Fibroblast of the aortic adventitia (primary cell): ENCODE results near the gene ASPRV1. TPM values are rescaled to one million over a fixed set of nuclear protein-coding genes. Genes with fewer than 3 reads are reported as not detected.
A peak's percentile ranks its signal among the peaks of the same experiment; 100 is the strongest.

ENCODE experiments used
- DNase-seq: peaks from one replicate; pipeline ENCODE4 v3.0.0-alpha.2; 2010; ENCODE audit warnings: low read depth
- H3K4me3 ChIP-seq: 2 replicates; pipeline ENCODE4 v1.5.1; 2011; ENCODE audit warnings: low read depth, mild to moderate bottlenecking, control low read depth, low read length, moderate library complexity
- CTCF ChIP-seq: IDR thresholded peaks from 2 replicates; pipeline ENCODE4 v1.5.1; 2011; ENCODE audit warnings: mild to moderate bottlenecking, low read length, control low read depth, inconsistent platforms; ENCODE audit not compliant: insufficient read depth
- total RNA-seq: library from RNA; depleted of rRNA; stranded (reverse); fragments of >200 nt; gene quantifications from 2 replicates; pipeline ENCODE4 v1.2.3, GENCODE V29; 2012; ENCODE audit warnings: low replicate concordance

ASPRV1 gene
- total RNA-seq: 0.54 TPM in 1 of 2 replicates, not detected in the other

DNA sequence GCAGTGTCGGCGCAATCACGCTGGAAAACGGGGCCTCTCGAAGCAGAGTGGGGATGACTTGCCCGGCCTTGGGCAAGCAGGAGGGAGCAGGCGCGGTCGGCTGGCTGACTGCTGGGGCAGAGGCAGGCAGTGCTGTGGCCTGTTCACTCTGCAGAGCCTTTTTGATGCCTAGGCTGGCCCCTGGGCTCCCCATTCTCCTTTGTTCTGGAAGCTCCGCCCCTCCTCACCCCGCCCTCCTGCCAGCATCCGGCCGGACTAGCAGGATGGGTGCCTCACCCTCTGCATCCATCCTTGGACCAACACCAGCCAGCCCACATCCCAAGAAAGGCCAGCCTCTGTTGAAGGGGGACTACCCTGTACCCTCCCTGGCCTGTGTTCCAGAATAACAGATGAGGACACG, at the start of gene ASPRV1:
Gene ASPRV1, minus strand, starts transcription at position 136 of the 400 bp plus-strand sequence. CDS start 195 bp downstream, outside the sequence.
- no peak for TF ChIP-seq CTCF
- no peak within 1 kb of the TSS for H3K4me3 ChIP-seq
- DNase-seq: no peak

GRCh38 chr2:70010576-70011111, 49.2 kb upstream of the ASPRV1 start:
- no peak overlapping the region for H3K4me3 ChIP-seq
- TF ChIP-seq CTCF: no peak
- DNase-seq: no peak

GRCh38 chr2:70009762-70010575, 48.5 kb upstream of the ASPRV1 start:
- H3K4me3 ChIP-seq: no peak overlapping the region
- DNase-seq: peak; percentile 5
- no peak for TF ChIP-seq CTCF

DNA sequence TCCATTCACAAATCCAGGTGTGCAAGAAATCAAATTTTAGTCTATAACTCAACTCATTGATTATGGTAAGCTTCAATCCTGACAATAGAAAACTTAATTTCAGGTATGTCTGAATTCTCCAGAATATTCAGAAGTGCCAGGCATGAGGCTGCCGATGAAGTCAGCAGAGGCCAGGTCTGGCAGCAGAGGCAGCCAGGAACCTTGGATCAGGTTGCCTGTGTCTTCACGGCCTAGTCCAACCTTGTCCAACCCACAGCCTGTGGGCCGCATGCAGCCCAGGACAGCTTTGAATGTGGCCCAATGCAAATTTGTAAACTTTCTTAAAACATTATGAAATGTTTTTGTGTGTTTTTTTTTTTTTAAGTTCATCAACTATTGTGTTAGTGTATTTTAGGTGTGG, 46.9 kb upstream of the ASPRV1 start:
- no peak for DNase-seq
- no peak overlapping the region for H3K4me3 ChIP-seq
- no peak for TF ChIP-seq CTCF

GRCh38 chr2:70007151-70007550, 45.7 kb upstream of the ASPRV1 start:
- no peak for TF ChIP-seq CTCF
- H3K4me3 ChIP-seq: no peak overlapping the region
- DNase-seq: no peak

DNA sequence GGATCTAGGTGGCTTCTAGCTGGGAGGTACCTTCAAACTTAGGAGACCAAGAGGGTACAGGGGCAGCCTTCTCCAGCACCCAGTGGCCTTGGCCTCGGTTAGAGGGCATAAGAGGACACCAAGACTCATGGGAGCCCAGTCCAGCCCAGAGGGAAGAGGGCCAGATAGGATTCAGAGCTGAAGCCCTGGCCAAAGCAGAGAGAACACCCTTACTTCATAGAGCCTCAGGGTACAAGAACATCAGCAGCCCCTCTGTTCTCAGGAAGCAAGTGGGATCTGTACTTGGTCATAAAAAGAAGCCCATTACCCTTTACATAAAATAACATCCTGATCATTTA, 45.0 kb upstream of the ASPRV1 start:
- H3K4me3 ChIP-seq: no peak overlapping the region
- TF ChIP-seq CTCF: no peak
- no peak for DNase-seq
